GM18867 (cell line): ENCODE data around the gene TMPRSS11F.
"Not testable (repeated sequence)": the region's sequence is repeated elsewhere in the genome, so short reads cannot be mapped to it uniquely, and the experiment has no call there.

ENCODE experiments used
- ATAC-seq: cut with Tn5 transposase; IDR thresholded peaks from one replicate; pipeline ENCODE4 v1.9.1; 2021; ENCODE audit warnings: mild to moderate bottlenecking, moderate library complexity; ENCODE audit not compliant: unreplicated experiment

TMPRSS11F gene

DNA sequence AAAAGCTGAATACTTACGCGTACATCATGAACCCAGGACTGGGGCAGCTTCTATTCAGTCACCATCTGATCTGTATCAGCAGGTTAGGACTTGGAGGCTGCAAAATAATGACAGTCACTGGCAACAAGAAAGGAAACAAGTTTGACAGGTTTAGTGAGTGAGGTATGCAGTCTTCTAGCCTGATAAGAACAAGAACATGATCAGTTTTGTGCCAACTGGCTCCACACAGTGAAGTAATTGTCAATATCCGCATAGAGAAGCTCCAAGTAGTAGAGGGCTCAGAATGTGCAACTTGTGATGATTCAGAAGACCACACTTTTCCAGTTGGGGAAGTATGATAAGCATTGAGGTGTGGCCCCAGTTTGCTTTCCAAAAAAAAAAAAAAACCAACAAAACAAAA lies at the start of gene TMPRSS11F:
Gene TMPRSS11F (minus strand): TSS at position 77 of the 400 bp plus-strand sequence. CDS start 49 bp downstream, at position 28.
- no peak for ATAC-seq

DNA sequence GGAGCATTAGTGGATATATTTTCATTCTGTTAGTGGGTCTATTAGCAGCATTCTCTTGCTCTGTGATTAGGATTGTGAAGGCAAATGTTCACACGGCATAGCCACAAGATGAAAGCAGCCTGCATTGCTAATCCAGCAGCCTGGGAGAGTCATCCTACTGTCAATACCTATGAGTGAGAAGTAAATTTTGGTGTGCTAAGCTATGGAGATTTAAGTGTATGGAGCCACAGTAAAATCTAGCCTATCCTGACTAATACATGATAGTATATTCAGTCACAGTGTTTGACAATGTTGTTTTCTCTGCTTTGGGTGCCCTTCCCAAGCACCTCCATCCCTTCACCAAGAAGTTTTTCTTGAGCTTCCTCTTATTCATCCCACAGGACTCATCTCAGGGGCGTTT lies 47.2 kb upstream of the TMPRSS11F start:
- no peak for ATAC-seq

DNA sequence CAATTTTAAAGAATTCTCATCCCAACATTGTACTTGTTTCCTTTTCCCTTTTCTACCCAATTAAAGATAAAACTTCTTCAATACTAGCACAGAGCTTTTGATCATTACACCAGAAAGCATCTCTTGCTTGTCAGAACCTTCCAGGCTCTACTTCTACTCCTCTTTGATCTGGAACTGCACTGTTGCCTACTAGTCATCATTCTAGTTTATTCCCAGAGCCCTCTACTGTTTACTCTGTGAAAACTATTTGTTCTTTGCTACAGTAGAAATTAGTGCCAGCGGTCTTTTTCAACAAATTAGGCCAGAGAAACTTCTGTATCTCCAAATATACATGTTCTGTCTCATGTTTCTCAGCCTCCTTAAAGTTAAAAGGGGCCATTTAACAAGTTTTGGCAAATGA lies 46.8 kb upstream of the TMPRSS11F start:
- no peak for ATAC-seq

DNA sequence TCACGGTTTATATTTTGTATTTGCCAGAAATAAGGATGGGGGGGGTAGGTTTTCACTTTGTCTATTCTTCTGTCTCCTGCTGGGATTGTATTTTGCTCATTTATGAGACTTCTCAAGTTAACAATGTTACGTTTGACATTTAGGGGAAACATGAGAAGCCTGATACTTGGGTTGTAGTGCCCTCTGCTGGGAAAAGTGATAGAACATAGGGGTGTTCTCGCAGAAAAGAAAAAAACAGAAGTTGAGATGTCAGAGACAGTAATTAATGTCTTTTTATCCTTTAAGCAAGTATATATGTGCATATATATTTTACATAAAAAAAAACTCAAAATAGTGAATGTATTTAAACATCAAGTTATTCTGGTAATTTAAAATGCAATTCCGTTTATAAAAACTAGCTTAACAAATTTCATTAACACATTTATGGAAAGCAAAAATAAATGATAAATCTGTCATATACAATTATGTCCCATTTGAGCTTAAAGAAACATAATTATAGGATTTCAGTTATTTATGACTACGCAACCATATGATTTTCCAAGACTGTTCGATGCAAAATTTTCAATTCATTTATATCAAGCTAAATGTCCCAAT lies 46.0 kb upstream of the TMPRSS11F start:
- peak; percentile 91 for ATAC-seq

DNA sequence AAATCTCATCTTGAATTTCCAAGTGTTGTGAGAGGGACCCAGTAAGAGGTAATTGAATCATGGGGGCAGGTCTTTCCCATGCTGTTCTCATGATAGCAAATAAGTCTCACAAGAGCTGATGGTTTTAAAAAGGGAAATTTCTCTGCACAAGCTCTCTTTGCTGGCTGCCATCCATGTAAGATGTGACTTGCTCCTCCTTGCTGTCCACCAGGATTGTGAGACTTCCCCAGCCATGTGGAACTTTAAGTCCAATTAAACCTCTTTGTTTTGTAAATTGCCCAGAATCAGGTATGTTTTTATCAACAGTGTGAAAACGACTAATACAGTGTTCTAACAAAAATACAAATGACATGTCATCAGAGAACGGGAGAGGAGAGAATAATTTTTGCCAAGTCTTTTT lies 44.7 kb upstream of the TMPRSS11F start:
- not testable (repeated sequence) for ATAC-seq

DNA sequence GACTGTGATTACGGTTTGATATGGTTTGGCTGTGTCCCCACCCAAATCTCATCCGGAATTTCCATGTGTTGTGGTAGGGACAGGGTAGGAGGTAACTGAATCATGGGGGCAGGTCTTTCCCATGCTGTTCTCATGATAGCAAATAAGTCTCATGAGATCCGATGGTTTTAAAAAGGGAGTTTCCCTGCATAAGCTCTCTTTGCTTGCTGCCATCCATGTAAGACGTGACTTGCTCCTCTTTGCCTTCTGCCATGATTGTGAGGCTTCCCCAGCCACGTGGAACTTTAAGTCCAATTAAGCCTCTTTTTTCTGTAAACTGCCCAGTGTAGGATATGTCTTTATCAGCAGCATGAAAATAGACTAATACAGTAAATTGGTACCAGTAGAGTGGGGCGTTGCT lies 42.5 kb upstream of the TMPRSS11F start:
- ATAC-seq: not testable (repeated sequence)

DNA sequence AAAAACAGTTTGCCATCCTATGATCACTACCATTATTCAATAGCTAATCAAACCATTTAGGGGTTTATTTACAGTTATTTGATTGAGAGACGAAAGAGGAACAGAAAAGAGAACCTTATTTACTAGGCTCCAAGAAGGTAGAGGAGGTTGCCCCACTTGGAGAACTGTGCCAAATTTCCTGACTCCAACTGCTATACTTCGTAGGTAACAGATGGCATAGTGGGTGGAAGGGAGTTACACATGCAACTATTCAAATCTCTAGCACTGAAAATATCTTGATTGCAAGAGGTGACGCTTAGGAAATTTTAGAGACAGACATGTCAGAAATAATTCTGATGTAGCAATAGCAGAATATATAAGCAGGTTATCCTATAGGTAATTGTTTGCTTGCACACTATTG lies 38.0 kb upstream of the TMPRSS11F start:
- no peak for ATAC-seq

DNA sequence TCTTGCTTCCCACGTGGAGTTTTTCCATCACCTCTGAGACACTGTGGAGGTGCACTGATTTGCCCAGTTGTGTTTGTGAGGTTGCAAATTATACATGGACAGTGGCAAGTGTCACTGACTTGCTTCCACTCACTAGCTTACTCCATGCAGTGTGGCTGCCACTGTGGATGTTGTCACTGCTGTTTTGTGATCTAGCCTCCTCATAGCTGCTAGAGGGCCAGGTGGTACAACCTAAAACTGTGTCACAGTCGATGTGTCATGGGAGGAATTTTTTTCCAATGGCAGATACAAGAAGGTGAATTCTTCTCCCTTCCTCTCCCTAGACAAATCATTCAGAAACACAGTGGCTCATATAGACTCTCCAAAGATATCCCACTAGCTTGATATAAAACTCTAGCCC lies 37.5 kb upstream of the TMPRSS11F start:
- ATAC-seq: no peak

DNA sequence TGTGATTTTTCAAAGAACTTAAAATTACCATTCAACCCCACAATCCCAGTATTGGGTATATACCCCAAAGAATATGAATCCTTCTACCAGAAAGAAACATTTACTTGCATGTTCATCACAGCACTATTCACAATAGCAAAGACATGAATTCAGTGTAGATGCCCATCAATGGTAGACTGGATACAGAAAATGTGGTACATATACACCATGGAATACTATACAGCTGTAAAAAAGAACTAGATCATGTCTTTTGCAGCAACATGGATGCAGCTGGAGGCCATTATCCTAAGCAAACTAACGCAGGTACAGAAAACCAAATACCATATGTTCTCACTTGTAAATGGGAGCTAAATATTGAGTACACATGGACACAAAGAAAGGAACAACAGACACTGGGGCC lies 34.1 kb upstream of the TMPRSS11F start:
- ATAC-seq: no peak

DNA sequence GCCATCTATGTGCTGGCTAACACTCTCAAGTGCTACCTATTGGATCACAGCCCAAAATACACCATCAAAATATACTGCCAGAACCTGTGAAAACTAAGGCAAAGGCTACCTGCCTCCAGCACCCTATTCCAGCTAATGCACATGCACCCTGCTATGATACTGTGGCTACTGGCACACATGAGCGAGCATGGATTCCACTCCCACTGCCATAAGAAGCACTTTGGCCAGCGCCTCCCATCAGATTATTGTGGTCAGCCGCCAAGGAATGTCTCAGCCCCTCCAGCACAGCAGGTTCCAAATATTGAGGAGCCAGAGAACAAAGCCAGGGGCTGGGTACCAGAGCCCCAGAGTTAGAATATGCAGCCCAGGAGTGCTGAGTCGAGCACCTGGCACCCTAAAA lies 32.5 kb upstream of the TMPRSS11F start:
- ATAC-seq: no peak

DNA sequence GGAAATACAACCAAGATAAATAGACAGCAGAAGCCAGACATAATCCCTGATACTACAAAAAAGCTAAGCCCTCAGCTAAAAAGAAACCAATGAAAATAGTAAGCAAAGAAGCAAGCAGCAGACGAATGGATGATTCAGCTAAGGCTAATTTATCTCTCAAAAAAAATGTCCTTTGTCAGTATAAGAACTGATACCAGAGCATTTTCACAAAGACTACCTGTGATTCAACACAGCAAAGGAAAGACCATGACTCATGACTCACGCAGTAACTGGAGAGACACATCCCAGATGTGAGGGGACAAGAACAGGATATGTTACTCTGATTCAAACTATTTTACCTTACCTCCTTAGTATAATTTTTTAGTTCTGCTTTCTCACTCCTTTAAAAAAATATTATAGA lies 22.7 kb upstream of the TMPRSS11F start:
- no peak for ATAC-seq

DNA sequence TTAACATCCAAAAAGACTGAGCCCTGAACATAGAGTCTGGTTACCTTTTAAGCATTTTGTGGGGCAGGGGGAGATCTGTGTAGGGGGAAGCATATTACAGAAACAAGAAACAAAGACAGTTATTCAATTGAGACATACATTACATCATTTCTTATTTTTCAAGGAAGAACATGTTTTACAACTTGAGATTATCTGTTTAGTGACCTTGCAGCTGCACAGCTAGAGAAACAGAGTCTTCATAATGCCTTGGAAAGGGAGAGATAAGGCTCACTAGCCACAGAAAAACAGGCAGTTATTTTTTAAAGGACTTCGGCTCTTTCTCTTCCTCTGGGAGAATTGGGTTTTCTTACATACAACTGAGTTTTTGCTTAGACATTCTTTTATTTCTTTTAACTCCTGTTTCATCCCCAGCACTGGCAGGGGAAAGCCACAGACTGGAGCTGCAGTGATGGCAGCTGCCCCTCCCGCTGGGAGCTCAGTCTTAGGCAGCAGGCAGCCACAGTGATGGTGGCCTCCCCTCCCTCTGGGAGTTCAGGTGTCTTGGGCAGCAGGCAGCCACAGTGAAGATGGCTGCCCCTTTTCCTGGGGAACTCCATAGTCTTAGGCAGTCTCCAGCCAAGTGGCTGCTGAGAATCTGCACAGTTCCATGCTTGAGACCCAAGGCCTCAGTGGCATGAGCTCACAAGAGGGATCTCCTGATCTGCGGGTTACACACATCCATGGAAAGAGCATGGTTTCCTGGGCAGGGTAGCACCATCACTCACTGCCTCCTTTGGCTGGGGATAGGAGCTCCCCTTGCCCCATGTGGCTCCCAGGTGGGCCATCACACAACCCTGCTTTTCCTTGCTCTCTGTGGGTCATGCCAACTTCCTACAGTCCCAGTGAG lies 19.4 kb upstream of the TMPRSS11F start:
- no peak for ATAC-seq

DNA sequence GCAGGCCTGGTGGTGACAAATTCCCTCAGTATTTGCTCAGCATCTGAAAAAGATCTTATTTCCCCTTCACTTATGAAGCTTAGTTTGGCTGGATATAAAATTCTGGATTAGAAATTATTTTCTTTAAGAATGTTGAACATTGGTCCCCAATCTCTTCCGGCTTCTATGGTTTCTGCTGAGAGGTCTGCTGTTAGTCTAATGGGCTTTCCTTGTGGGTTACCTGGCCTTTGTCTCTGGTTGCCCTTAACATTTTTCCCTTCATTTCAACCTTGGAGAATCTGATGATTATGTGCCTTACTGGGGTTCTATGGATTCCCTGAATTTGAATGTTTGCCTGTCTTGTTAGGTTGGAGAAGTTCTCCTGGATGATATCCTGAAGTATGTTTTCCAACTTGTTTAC lies 17.4 kb upstream of the TMPRSS11F start:
- no peak for ATAC-seq

DNA sequence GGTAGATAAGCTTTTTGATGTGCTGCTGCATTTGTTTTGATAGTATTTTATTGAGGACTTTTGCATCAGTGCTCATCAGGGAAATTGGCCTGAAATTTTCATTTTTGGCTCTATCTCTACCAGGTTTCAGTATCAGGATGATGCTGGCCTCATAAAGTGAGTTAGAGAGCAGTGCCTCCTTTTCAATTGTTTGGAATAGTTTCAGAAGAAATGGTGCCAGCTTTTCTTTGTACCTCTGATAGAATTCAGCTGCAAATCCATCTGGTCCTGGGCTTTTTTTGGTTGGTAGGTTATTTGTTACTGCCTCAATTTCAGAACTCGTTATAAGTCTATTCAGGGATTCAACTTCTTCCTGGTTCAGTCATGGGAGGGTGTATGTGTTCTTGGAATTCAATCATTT lies 15.6 kb upstream of the TMPRSS11F start:
- no peak for ATAC-seq

DNA sequence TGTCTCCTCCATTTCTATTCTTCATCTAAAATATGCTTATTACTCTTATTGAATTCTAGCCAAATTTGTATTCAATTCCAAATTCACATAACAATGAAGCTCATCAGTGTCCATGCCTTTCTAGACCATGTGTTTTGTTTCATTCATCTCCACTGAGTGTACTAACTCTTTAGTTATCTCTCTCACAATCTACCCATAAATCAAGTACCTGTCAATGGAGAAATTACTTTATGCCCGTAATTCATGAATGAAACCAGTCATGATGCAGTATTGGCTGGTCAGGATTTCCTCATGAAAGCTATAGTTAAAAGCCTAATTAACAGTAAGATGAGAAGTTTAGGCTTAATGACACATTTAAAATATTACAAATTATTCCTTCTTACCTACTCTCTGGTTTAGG lies 12.2 kb upstream of the TMPRSS11F start:
- no peak for ATAC-seq

DNA sequence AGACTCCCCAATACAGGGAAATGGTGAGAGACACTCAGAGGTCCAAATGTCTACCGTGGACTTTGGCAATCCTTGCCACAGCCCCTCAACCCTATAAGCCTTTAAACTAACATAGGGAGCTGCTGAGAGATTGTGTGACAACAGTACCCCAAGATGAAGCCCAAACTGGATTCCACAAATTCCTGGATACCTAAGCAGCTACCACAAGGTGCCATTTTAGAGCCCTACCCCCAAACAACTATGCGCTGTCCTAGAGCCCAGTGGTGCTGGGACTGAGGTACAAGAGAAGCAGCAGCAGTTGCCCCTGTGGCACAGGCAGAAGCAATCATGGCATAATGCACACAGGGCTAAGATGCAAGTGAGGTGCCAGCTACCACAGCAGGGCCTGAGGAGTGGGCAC lies 2.7 kb upstream of the TMPRSS11F start:
- no peak for ATAC-seq

DNA sequence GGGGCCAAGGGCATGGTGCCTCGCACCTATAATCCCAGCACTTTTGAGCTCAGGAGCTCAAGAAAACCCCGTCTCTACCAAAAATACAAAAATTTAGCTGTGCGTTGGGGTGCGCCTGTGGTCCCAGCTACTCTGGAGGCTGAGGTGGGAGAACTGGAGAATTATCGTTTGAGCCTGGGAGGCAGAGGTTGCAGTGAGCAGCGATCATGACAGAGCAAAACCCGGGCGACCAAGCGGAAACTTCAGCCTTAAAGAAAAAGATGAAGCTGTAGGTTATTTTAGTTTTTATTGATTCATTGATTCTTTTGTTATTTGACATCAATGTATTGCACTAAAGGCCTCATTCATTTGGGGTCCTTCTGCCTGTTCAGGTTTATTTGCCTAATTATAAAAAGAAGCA lies 5.4 kb downstream of the TMPRSS11F start:
- ATAC-seq: no peak

DNA sequence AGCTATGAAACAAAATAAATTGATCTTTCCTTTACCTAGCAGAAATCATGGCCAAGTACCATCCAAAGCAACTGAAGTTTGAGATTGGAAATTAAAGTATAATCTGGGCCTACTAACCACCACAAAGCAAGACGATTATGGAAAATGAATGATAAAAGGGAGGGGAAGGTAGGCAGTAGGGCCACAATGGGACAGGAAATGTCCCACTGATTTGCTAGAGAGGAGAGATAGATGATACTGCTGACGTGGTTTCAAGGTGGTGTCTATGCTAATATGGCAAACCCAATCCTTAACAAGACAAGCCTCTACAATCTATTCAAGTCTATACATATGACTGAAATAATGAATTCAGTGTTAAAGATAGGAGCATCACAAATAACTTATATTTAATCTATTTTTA lies 6.1 kb downstream of the TMPRSS11F start:
- no peak for ATAC-seq

DNA sequence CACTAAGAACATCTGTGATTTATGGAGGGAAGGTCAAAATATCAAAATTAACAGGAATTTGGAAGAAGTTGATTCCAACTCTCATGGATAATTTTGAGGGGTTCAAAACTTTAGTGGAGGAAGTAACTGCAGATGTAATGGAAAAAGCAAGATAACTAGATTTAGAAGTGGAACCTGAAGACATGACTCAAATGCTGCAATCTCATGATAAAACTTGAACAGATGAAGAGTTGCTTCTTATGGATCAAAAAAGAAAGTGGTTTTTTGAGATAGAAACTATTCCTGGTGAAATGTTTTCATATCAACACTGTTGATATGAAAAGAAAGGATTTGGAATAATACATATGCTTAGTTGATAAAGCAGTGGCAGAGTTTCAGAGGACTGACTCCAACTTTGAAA lies 9.7 kb downstream of the TMPRSS11F start:
- ATAC-seq: no peak

DNA sequence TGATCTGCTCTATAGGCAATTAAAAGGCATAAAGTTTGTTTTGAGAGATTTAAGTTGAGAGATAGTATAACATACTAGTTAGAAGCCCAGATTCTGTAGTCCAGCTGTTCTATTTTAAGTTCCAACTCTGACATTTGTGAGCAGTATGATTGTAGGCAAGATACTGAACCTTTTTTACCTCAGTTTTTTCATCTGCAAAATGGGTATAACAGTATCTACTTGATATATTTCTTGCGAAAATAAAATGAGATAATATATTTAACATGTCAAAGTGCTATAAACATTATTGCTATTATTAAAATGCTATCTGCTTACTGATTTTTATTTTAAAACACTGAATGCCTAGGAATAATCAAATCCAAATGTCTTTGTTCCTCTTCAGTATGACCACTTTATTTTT lies 19.2 kb downstream of the TMPRSS11F start:
- ATAC-seq: no peak

DNA sequence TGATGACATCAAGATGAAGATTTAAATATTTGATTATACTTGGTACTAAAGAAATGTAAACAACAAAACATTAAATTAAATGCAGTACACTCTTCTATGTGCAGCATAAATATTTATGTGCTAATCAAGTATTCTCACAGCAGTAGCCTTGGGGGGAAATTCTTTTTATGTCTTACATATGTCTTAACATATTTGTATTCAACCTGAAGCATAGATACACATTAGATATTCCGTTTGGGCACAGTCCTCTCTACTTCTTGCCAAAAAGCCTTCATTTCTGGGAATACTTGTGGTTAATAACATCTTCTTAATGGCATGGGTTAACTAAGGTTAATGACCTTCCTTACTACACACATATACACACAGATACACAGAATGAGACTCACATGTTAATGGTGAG lies 19.8 kb downstream of the TMPRSS11F start:
- no peak for ATAC-seq

DNA sequence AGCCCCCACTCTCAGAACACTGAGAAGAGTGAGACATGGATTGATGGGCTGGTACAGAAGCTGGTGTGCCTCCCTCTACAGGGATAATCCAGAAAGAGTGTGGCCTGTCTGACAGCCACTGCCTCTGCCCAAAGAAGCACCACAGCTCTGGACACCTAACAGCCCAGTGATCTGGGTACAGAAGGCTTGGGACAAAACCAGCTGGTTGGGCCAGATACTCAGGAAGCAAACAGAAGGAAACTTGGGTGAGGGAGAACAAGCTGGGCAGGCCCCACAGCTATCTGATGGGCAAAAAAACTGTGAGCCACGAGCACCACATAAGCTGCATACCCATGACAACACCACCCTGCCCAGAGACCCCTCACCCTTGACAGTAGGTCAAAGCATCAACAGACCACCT lies 46.9 kb downstream of the TMPRSS11F start:
- ATAC-seq: no peak

DNA sequence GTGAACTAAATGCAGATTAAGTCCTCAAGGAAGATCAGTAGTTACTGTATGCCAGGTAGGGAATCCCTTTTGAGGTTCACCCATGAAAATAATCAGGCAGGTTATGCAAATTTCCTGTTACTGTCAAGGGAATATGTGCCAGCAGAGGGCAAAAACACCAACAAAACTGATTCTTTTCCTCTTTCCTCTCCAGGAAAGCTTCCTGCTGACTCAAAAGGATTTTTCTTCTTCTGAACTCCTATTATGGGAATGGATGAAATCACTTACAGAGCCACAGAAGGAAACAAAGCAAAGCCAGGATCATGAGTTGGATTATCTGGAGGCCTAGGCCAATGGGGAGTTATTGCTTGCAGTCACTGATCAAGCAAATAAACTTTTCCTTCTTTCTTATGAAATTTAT lies 49.7 kb downstream of the TMPRSS11F start:
- no peak for ATAC-seq
